BLaER1 treated with 17β-estradiol and CSF1 and Interleukin-3, amounts not matched to agents 10 nM and 100 nM (cell line): ENCODE measurements around the gene OR4S2.

Experiments used
- H3K27ac ChIP-seq, 11 experiments: shearing (Covaris generic); formaldehyde crosslinking; 2 replicates each; pipeline ENCODE4 v1.8.1; 2022
- H3K27me3 ChIP-seq, 11 experiments: shearing (Covaris generic); formaldehyde crosslinking; 2 replicates each; pipeline ENCODE4 v1.8.1; 2022
- H3K36me3 ChIP-seq, 11 experiments: shearing (Covaris generic); formaldehyde crosslinking; 2 replicates each; pipeline ENCODE4 v1.8.1; 2022
- H3K4me1 ChIP-seq, 10 experiments: shearing (Covaris generic); formaldehyde crosslinking; 2 replicates each; pipeline ENCODE4 v1.8.1; 2022
- H3K4me2 ChIP-seq, 11 experiments: shearing (Covaris generic); formaldehyde crosslinking; 2 replicates each; pipeline ENCODE4 v1.8.1; 2022
- H3K4me3 ChIP-seq, 10 experiments: shearing (Covaris generic); formaldehyde crosslinking; 2 replicates each; pipeline ENCODE4 v1.8.1; 2022
- H3K9ac ChIP-seq, 11 experiments: shearing (Covaris generic); formaldehyde crosslinking; 2 replicates each; pipeline ENCODE4 v1.8.1; 2022
- H3K9me3 ChIP-seq, 11 experiments: shearing (Covaris generic); formaldehyde crosslinking; replicated peaks in 1 of 11; 2 replicates each; pipeline ENCODE4 v1.8.1; 2022
- H4K20me1 ChIP-seq, 11 experiments: shearing (Covaris generic); formaldehyde crosslinking; 2 replicates each; pipeline ENCODE4 v1.8.1; 2022
- Cebpa-rat ChIP-seq, 11 experiments: shearing (Covaris generic); IDR thresholded peaks; 2 replicates each; pipeline ENCODE4 v1.8.1; 2022

The OR4S2 gene

DNA sequence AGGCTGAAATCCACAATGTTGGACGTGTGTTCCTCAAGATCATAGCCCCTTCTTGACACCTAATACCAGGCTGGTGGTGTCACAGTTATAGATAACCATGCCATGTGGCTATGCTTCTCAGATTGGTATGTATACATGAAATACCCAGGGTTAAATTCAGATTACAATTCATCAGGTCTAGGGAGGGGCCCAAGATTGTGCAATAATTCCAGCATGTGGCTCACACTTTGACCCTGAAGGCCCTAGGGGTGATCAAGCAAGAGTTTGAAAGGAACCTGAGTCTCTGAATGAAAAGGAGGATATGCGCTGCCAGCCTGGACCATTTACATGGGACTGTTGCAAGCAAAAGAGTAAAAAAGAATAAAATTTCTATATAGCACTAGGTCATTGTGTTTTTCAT is 21.2 kb downstream of the OR4S2 start:
- TF ChIP-seq Cebpa-rat (IDR thresholded peaks at IDR 0.05): 0 out of 22 replicates have a peak, but pooled peaks of 1 of the 11 experiments have one; percentile 20
- Histone ChIP-seq H3K4me1 (no peaks in the 10 kb centered on the region), H3K4me3 (no peak overlapping the region), H3K9ac (no peak overlapping the region), H3K9me3 (no peaks in the 10 kb centered on the region), H3K4me2 (no peak overlapping the region), H4K20me1 (no peaks in the 10 kb centered on the region), H3K27me3 (no peaks in the 10 kb centered on the region), H3K36me3 (no peaks in the 10 kb centered on the region), H3K27ac (no peak overlapping the region)

GRCh38 chr11:55673860-55674259 is 25.7 kb downstream of the OR4S2 start:
- no peak overlapping the region for H3K27ac ChIP-seq
- no peak for TF ChIP-seq Cebpa-rat (IDR thresholded peaks at IDR 0.05)
- H3K4me2 ChIP-seq: no peak overlapping the region
- no peak overlapping the region for H3K9ac ChIP-seq
- no peaks in the 10 kb centered on the region for H3K9me3 ChIP-seq
- H3K4me1 ChIP-seq: no peaks in the 10 kb centered on the region
- H3K4me3 ChIP-seq: no peak overlapping the region
- H3K36me3 ChIP-seq: no peaks in the 10 kb centered on the region
- H3K27me3 ChIP-seq: no peaks in the 10 kb centered on the region
- H4K20me1 ChIP-seq: no peaks in the 10 kb centered on the region

GRCh38 chr11:55697817-55698216 is 49.7 kb downstream of the OR4S2 start:
- no peak for TF ChIP-seq Cebpa-rat (IDR thresholded peaks at IDR 0.05)
- no peak overlapping the region for H3K4me2 ChIP-seq
- no peak overlapping the region for H3K4me3 ChIP-seq
- H3K4me1 ChIP-seq: no peaks in the 10 kb centered on the region
- no peaks in the 10 kb centered on the region for H3K36me3 ChIP-seq
- H3K27ac ChIP-seq: no peak overlapping the region
- H3K9ac ChIP-seq: no peak overlapping the region
- no peaks in the 10 kb centered on the region for H4K20me1 ChIP-seq
- peaks cover 7 to 15% (median 12%) of the 10 kb centered on the region in 11 experiments; a peak in 17 of 22 replicates for H3K9me3 ChIP-seq
- H3K27me3 ChIP-seq: no peaks in the 10 kb centered on the region

- TF ChIP-seq Cebpa-rat (IDR thresholded peaks at IDR 0.05): no peak
- Histone ChIP-seq H3K9me3 (peaks cover 7 to 34% (median 17%) of the 10 kb centered on the region in 11 experiments; a peak in 18 of 22 replicates), H3K36me3 (no peaks in the 10 kb centered on the region), H3K9ac (no peak overlapping the region), H3K27me3 (no peaks in the 10 kb centered on the region), H3K4me2 (no peak overlapping the region), H3K27ac (no peak overlapping the region), H4K20me1 (no peaks in the 10 kb centered on the region), H3K4me1 (no peaks in the 10 kb centered on the region), H3K4me3 (no peak overlapping the region)
These were observed 53.3 kb downstream of the OR4S2 start for GRCh38 chr11:55701429-55701828.
